Adipocyte (in vitro differentiated cells): ENCODE results near the gene SWSAP1.
"Not testable (repeated sequence)": the region's sequence is repeated elsewhere in the genome, so short reads cannot be mapped to it uniquely, and the experiment has no call there.

Source experiments
- DNase-seq: peaks from one replicate; pipeline ENCODE4 v3.0.0-alpha.2; 2015; ENCODE audit warnings: low read depth
- H3K27me3 ChIP-seq: replicated peaks from 2 replicates; pipeline ENCODE4 v1.7.0; 2013; ENCODE audit warnings: mild to moderate bottlenecking, low read length, moderate library complexity; ENCODE audit not compliant: control insufficient read depth, insufficient read depth
- H3K36me3 ChIP-seq: 2 replicates; pipeline ENCODE4 v1.7.0; 2013; ENCODE audit warnings: low read length, mild to moderate bottlenecking, moderate library complexity; ENCODE audit not compliant: control insufficient read depth, insufficient read depth, severe bottlenecking
- H3K4me1 ChIP-seq: 2 replicates; pipeline ENCODE4 v1.7.0; 2013; ENCODE audit warnings: mild to moderate bottlenecking, low read length, moderate library complexity; ENCODE audit not compliant: control insufficient read depth, insufficient read depth
- H3K4me3 ChIP-seq: 2 replicates; pipeline ENCODE4 v1.7.0; 2013; ENCODE audit warnings: mild to moderate bottlenecking, low read length, moderate library complexity
- H3K9ac ChIP-seq: 2 replicates; pipeline ENCODE4 v1.7.0; 2013; ENCODE audit warnings: mild to moderate bottlenecking, low read length, moderate library complexity
- H3K9me3 ChIP-seq: 2 replicates; pipeline ENCODE4 v1.7.0; 2013; ENCODE audit warnings: mild to moderate bottlenecking, low read length, moderate library complexity; ENCODE audit not compliant: control insufficient read depth

SWSAP1 gene

DNA sequence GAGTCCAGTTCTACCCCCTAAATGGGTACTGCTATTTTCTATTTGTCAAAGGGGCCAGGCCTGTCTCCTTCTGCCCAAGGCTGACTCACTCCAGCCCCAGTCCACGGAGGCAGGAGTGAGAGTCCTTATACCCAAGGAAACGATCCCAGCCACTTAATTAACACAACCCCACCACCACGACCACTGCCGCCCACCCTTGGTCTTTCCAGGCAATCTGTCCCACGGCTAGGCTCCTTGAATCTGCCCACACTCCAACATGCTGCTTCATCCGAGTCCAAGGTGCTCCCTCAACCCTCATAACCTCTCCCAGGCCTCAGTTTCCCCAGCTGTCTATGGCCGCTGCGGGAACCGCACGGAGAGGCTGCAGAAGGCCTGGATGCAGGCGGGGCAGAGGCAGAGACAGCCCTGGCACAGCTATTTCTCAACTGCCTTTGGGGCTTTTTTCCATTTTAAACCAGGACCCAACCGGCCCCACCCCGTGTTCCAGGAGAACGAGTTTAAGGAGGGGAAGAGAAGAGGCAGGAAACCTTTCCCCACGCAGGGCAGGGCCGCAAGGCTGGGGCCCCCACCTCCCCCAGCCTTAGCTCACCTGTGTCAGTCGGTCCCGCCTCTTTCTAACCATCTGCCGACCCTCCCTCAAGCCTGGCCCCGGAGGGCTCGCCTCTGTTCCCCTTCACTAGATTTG lies 35.8 kb upstream of the SWSAP1 start:
- Histone ChIP-seq H3K9ac (peak overlapping the region; percentile 67), H3K27me3 (no peaks in the 10 kb centered on the region), H3K4me1 (peaks cover 12% of the 10 kb centered on the region), H3K9me3 (no peaks in the 10 kb centered on the region), H3K4me3 (peak overlapping the region; percentile 78), H3K36me3 (peaks cover 4% of the 10 kb centered on the region)
- DNase-seq: peak; percentile 47

DNA sequence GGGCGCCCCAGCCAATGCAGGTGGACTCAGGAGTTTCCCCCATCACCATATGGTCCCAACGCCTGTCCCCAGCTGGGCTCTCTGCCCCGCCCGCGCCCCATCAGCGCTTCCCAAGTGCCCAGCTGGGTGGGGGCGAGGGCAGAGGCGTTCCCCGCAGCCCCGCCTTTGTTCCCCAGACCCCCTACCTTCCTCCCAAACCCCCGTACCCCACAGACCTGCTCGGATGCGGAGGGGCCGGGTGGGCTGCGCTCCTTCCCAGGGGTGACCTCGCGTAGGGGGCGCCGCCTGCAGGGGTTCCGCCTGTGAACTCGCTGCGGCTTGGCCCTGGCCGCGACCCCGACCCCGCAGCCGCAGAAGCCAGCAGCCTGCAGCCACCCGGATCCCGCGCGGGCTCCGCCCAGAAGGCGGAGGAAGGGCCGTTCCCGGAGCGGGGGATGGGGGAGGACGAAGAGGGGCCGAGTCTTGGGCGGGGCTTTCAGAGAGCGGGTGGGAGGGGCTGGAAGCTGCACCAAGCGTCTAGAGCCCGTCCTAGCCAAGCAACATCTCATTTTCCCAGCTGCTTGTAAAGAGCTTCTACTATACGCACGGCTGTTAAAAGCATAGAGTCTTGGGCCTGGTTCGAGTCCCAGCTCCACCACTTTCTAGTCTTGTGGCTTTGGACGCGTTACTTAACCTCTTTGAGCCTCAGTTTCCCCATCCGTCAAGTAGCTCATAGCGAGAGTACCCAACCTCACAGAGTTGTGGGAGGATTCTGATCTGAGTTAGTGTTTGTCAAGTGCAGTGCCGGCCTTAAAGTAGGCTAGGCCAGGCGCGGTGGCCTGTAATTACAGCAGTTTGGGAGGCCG lies 35.0 kb upstream of the SWSAP1 start, which contains the start of gene RAB3D:
TSS of gene RAB3D (minus strand) at position 404 of the 845 bp plus-strand sequence. CDS start 2,258 bp downstream, outside the sequence.
- peak; percentile 96 for DNase-seq
- Histone ChIP-seq H3K9ac (peak within 1 kb of the TSS; percentile 67), H3K9me3 (no peaks in the 10 kb centered on the region), H3K4me3 (peak within 1 kb of the TSS; percentile 78), H3K27me3 (no peaks in the 10 kb centered on the region), H3K4me1 (peaks cover 18% of the 10 kb centered on the region), H3K36me3 (peaks cover 4% of the 10 kb centered on the region)

DNA sequence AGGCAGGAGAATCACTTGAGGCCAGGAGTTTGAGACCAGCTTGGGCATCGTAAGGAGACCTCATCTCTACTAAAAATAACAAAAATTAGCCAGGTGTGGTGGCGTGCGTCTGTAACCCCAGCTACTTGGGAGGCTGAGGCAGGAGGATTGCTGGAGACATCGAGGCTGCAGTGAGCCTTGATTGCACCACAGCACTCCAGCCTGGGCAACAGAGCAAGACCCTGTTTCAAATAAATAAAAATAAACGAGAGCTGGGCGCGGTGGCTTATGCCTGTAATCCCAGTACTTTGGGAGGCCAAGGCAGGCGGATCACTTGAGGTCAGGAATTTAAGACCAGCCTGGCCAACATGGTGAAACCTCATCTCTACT lies 34.4 kb upstream of the SWSAP1 start:
- Histone ChIP-seq H3K4me3 (peak overlapping the region; percentile 78), H3K9ac (peak overlapping the region; percentile 17), H3K4me1 (peaks cover 22% of the 10 kb centered on the region)
- H3K27me3 ChIP-seq, DNase-seq, H3K36me3 ChIP-seq, H3K9me3 ChIP-seq: not testable (repeated sequence)

DNA sequence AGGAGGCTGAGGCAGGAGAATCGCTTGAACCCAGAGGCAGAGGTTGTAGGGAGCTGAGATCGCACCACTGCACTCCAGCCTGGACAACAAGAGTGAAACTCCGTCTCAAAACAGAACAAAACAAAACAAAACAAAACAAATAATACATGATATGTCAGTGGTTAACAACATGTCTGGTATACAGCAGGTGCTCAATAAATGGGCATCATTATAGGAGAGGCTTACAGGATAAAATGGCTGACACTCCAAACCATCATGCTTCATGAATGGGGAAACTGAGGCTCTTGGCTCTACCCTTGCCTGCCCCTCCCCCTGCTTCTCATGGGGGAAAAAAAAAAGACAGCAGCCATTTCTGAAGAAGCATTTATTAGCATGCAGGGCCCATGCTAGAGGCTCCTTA lies 32.0 kb upstream of the SWSAP1 start:
- Histone ChIP-seq H3K27me3 (no peaks in the 10 kb centered on the region), H3K9me3 (no peaks in the 10 kb centered on the region), H3K36me3 (no peaks in the 10 kb centered on the region), H3K9ac (no peak overlapping the region), H3K4me3 (no peak overlapping the region), H3K4me1 (peaks cover 35% of the 10 kb centered on the region)
- no peak for DNase-seq

DNA sequence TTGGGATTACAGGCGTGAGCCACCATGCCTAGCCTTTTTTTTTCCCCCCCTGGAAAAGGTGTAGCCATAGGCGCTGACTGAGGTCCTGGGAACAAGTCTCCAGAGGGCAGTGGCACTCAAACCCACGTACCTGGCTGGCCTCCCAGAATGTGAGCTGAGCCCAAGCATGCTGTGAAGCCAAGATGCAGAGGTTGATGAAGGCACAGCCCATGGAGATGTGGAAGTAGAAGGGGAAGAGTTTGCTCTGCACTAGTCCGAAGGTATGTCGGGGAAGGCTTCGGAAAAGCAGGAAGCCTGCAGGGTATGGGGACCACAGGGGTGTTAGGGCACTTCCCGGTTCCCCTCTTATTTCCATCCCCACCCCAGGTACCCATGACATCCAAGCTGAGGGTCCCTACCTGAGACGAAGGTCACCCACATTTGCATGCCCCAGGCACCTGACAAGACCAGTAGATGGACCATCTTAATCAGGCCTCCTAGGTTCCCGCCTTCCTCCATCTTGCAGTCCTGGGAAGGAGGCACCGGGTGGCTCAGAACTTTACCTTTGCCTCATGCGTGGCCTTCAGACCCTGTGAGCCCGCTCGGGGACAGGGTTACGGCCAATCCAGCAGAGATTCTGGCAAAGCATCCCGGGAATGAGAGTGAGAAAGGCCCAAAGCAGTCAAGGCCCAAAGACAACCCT lies 29.2 kb upstream of the SWSAP1 start:
- Histone ChIP-seq H3K9me3 (peaks cover 9% of the 10 kb centered on the region), H3K27me3 (no peaks in the 10 kb centered on the region), H3K4me3 (peak overlapping the region; percentile 94), H3K9ac (peak overlapping the region; percentile 90), H3K36me3 (no peaks in the 10 kb centered on the region), H3K4me1 (peaks cover 23% of the 10 kb centered on the region)
- peak; percentile 11 for DNase-seq

DNA sequence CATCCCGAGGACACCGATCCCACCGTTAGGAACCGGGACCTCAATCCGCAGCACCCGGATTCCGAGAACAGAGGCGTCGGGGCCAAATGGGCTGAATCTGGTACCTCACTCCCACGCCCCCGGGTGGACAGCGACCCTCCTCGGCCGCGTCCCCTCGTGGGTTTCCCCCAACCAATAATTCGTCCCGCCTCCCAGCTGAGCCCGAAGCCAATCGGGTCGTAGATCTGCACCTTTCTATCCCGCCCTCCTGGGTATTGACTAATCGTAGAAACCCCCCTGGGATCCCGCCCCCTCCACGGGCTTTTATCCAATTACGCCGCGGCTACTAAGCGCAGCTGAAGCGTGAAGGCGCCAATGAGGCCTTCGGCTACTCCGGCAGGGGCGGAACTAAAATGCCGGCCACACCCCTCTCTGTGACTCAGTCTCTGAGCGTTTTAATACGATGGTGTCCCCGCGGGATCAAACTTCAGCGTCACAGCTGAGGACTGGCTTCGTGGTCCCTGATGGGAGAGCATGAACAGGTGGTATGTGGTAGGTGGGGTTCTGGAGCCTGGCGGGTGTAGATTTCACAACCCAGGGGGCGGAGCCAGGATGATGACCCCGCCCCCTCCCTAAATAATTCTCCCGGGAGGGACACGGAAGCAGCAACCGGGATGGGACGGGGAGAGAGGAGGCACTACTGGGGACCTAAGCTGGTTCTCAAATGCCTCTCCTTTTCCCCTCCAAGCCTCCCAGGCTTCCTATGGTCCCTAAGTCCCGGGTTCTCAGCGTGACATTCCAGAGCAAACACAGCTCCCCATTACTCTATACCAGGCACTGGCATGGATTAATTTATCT lies 28.1 kb upstream of the SWSAP1 start, which contains the start of the genes CCDC159 and TMEM205:
TSS of gene CCDC159 (plus strand) at position 416 of the 837 bp plus-strand sequence. CDS start at position 504, 88 bp downstream.
TSS of gene TMEM205 (minus strand) at position 165 of the 837 bp plus-strand sequence. CDS start 649 bp downstream, outside the sequence.
- peak; percentile 100 for DNase-seq
- Histone ChIP-seq H3K27me3 (no peaks in the 10 kb centered on the region), H3K36me3 (no peaks in the 10 kb centered on the region), H3K4me1 (peaks cover 23% of the 10 kb centered on the region), H3K9me3 (peaks cover 9% of the 10 kb centered on the region), H3K4me3 (peak within 1 kb of the TSS; percentile 94), H3K9ac (peak within 1 kb of the TSS; percentile 90)

DNA sequence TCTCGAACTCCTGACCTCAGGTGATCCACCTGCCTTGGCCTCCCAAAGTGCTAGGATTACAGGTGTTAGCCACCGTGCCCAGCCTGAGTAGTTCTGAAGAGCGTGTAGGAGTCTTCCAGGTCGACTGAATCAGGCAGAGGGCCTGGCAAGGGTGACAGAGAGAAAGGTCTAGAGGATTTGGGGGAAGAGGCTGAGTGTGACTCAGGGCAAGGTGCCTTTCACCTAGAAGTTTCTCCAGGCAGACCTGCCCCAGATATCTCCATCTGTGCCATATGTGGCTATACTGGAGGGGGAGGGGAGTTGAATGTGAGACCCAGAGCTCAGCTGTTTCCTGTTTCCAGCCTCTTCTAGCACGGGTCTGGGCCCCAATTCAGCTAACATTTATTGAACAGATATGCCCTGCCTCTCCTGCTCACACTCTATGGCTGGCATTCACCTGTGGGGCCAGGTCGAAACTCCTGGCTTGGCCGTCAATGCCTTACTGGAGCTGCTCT lies 26.9 kb upstream of the SWSAP1 start:
- Histone ChIP-seq H3K9ac (no peak overlapping the region), H3K4me1 (peaks cover 23% of the 10 kb centered on the region), H3K36me3 (no peaks in the 10 kb centered on the region), H3K9me3 (peaks cover 9% of the 10 kb centered on the region), H3K4me3 (no peak overlapping the region), H3K27me3 (no peaks in the 10 kb centered on the region)
- no peak for DNase-seq

DNA sequence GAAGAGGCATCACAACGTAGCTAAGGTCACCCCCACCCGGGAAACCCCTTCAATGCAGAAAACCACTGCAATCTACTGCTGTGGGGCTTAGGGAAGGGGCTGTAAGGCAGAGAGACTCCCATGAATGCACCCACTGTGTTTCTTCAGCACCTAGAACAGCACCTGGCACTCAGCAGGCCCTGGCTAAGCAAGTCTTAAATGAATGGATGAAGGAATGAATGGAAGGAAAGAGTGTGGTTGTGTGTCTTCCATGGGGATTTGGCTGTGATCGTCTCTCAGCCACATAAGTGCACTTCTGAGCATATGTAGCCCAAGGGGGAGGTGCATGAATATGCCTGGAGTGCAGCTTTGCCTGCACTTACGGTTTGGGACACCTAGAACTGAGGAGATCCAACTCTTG lies 25.3 kb upstream of the SWSAP1 start:
- Histone ChIP-seq H3K4me3 (no peak overlapping the region), H3K9ac (no peak overlapping the region), H3K4me1 (peaks cover 19% of the 10 kb centered on the region), H3K27me3 (no peaks in the 10 kb centered on the region), H3K36me3 (no peaks in the 10 kb centered on the region), H3K9me3 (peaks cover 9% of the 10 kb centered on the region)
- DNase-seq: no peak

DNA sequence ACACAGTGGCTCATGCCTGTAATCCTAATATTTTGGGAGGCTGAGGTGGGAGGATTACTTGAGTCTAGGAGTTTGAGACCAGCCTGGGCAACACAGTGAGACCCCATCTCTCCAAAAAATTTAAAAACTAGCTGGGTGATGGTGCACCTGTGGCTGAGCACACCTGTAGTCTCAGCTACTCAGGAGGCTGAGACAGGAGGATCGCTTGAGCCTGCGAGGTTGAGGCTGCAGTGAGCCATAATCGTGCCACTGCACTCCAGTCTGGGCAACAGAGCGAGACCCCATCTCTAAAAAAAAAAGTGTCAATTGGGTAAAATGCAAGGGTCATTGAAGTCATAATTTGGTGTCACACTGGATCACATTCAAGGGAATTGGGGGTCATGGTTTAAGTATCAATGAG lies 20.4 kb upstream of the SWSAP1 start:
- DNase-seq, H3K27me3 ChIP-seq, H3K9ac ChIP-seq, H3K36me3 ChIP-seq, H3K9me3 ChIP-seq, H3K4me3 ChIP-seq: not testable (repeated sequence)
- peaks cover 11% of the 10 kb centered on the region for H3K4me1 ChIP-seq
